ENCODE data around the gene SPON1.

The SPON1 gene

GRCh38 chr11:14184028-14184940 lies 221.8 kb downstream of the SPON1 start:
- H3K4me3 ChIP-seq (ENCODE audit: low read depth, low read length), result no peak overlapping the region
- TF ChIP-seq, protein P1, sequence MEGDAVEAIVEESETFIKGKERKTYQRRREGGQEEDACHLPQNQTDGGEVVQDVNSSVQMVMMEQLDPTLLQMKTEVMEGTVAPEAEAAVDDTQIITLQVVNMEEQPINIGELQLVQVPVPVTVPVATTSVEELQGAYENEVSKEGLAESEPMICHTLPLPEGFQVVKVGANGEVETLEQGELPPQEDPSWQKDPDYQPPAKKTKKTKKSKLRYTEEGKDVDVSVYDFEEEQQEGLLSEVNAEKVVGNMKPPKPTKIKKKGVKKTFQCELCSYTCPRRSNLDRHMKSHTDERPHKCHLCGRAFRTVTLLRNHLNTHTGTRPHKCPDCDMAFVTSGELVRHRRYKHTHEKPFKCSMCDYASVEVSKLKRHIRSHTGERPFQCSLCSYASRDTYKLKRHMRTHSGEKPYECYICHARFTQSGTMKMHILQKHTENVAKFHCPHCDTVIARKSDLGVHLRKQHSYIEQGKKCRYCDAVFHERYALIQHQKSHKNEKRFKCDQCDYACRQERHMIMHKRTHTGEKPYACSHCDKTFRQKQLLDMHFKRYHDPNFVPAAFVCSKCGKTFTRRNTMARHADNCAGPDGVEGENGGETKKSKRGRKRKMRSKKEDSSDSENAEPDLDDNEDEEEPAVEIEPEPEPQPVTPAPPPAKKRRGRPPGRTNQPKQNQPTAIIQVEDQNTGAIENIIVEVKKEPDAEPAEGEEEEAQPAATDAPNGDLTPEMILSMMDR (IDR thresholded peaks at IDR 0.05; ENCODE audit: borderline replicate concordance, insufficient read depth, low read depth, low read length), result no peak

DNA sequence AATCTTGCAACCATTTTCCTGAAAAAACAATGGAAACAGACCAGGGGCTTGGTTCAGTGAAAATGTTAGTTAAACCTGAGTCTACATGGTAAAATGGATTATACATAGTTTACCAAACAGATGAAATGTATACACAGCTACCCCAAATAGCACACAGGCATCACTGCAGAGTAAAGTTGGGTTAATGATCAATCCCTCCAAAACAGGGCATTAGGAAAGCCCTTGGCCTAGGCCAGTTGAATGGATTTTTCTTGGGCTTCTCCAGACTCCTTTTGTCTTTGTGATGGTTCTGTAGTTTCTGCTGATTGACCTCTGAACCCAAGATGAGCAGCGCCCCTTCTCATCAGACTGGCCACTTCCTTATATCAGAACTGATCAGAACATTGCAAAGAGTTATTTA lies 222.9 kb downstream of the SPON1 start:
- H3K4me3 ChIP-seq (ENCODE audit: low read depth, low read length), result no peak overlapping the region
- TF ChIP-seq, protein P1 (IDR thresholded peaks at IDR 0.05; ENCODE audit: borderline replicate concordance, insufficient read depth, low read depth, low read length), result no peak

DNA sequence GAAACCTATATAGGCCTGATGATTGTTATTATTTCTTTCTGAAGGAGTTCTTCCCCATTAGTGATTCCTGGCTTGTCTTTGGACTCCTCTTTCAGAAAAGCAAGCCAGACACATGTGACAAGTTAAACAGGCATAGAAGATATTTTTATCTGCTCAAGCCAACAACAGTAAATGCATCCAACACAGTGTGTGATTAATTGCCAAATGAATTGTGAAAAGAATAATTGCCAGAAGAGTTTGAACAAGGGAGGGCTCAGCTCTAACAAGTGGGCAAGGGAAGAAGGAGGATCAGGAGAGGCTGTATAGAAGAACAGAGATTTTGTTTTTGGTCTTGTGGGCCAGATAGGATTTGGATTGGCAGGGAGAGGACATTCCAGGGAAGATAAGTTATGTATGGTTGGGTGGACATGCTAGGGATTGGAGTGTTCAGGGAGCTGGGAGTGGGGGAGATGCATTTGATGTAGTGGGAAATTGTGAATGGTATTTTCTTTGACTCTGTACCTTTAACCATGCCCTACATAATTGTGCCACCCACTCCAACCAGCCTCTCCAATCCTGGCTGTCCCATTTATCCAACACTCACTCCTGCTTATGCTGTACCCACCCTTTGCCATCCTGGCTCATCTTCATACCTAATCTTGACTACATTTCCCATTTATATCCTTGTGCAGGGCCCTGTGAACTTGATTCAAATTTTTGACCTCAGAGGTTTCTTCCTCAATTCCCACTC lies 223.7 kb downstream of the SPON1 start:
- TF ChIP-seq, protein P1 (IDR thresholded peaks at IDR 0.05; ENCODE audit: borderline replicate concordance, insufficient read depth, low read depth, low read length), result no peak
- no peak overlapping the region for H3K4me3 ChIP-seq (ENCODE audit: low read depth, low read length)

DNA sequence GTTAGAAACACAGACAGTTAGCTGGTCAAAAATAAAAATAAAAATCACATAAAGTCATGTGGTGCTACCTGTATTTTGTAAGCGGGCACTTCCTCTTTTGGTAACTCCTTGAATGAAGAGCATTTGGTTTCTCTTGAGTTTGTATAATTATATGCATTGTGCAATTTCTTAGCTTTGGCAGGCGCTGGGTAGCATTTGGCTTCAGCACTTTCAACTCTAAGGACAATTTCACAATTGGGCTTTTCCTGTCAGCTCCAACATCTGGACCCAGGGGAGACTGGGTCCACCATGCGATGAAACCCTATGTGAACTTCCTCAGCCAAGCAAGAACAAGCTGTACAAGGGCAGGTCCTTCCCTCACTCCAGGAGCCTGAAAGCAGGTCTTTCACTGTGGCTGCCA lies 227.4 kb downstream of the SPON1 start:
- TF ChIP-seq, protein P1 (IDR thresholded peaks at IDR 0.05; ENCODE audit: borderline replicate concordance, insufficient read depth, low read depth, low read length), result no peak
- no peak overlapping the region for H3K4me3 ChIP-seq (ENCODE audit: low read depth, low read length)

- TF ChIP-seq, protein P1 (IDR thresholded peaks at IDR 0.05; ENCODE audit: borderline replicate concordance, insufficient read depth, low read depth, low read length), result no peak
- no peak overlapping the region for H3K4me3 ChIP-seq (ENCODE audit: low read depth, low read length)
These were observed 228.7 kb downstream of the SPON1 start for GRCh38 chr11:14190992-14191778.

DNA sequence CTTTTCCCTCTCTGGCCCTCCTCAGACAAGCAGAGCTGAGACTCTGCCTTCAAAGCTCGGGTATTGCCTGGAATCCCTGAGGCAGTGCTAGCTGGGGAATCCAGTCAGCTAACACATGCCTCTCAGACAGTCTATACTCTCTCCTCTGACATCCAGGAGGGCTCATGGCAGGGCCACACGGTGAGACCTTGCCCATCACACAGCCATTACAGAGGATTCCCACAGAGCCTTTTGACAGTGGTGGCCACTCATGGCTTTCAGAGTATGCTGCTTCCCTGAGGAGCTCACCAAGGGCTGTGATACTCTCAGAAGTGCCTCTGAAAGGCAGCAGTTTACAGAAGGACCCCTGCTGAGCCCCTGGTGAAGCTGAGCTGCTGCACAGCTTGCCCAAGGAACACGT lies 231.1 kb downstream of the SPON1 start:
- TF ChIP-seq, protein P1 (IDR thresholded peaks at IDR 0.05; ENCODE audit: borderline replicate concordance, insufficient read depth, low read depth, low read length), result no peak
- H3K4me3 ChIP-seq (ENCODE audit: low read depth, low read length), result no peak overlapping the region

Measured in GM12875 (cell line).